Myocyte (in vitro differentiated cells): ENCODE data around the gene BAZ1A. TPM values are rescaled to one million over a fixed set of nuclear protein-coding genes. Genes with fewer than 3 reads are reported as not detected.
"Not testable (repeated sequence)": the region's sequence is repeated elsewhere in the genome, so short reads cannot be mapped to it uniquely, and the experiment has no call there.

ENCODE experiments used
- DNase-seq: peaks from one replicate; pipeline ENCODE4 v3.0.0-alpha.2; 2012; ENCODE audit warnings: low read depth
- total RNA-seq: library from RNA; depleted of rRNA; stranded (reverse); fragments of >200 nt; gene quantifications from 2 replicates; pipeline ENCODE4 v1.2.3, GENCODE V29; 2014

The BAZ1A gene
- total RNA-seq, 1 donor from 2014 or later, result 34.8 TPM

GRCh38 chr14:34785223-34786006, 89.7 kb downstream of the BAZ1A start:
- DNase-seq, result no peak

DNA sequence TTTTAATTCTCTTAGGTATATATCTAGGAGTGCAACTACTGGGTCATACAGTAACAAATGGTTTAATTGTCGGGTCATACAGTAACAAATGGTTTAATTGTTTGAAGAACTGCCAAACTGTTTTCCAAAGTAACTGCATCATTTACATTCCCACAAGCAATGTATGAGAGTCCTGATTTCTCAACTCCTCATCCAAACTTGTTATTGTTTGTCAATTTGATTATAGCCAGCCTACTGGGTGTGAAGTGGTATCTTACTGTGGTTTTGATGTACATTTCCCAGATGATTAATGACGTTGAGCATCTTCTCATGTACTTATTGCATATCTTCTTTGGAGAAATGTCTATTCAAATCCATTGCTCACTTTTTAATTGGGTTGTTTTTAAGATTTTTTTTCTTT, 93.1 kb downstream of the BAZ1A start:
- DNase-seq, result no peak

GRCh38 chr14:34781242-34781641, 93.9 kb downstream of the BAZ1A start:
- no peak for DNase-seq

- no peak for DNase-seq
These were observed 94.5 kb downstream of the BAZ1A start for GRCh38 chr14:34780646-34781045.

GRCh38 chr14:34778744-34779143, 96.4 kb downstream of the BAZ1A start:
- no peak for DNase-seq

DNA sequence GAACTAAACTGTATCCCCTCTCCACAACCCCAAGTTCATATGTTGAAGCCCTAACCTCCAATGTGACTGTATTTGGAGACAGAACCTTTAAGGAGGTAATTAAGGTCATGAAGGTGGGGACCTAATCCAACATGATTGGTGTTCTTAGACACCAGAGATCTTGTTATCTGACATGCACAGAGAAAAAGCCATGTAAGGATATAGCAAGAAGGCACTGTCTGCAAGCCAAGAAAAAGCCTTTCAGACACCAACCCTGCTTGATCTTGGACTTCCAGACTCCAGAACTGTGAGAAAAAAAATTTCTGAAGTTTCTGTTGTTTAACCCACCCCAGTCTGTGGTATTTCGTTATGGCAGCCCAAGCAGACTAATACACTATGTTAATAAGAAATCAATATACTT, 98.5 kb downstream of the BAZ1A start:
- no peak for DNase-seq

GRCh38 chr14:34775922-34776321, 99.2 kb downstream of the BAZ1A start:
- DNase-seq, result no peak

- no peak for DNase-seq
These were observed 99.8 kb downstream of the BAZ1A start for GRCh38 chr14:34775342-34775741.

DNA sequence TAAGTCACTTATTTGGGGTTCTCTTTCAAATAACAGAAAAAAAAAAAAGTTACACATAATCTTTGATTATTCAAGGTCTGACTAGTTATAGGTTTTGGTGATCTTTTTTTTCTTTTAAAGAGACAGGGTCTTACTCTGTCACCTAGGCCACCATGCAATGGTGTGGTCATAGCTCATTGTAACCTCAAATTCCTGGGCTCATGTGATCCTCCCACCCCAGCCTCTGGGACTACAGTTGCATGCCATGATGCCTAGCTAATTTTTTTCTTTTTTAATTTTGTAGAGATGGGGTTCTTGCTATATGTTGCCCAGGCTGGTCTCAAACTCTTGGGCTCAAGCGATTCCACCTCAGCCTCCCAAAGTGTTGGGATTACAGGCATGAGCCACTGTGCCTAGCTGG, 104.3 kb downstream of the BAZ1A start:
- DNase-seq, result peak; percentile 37

- peak; percentile 17 for DNase-seq
These were observed 108.6 kb downstream of the BAZ1A start for GRCh38 chr14:34766606-34767005.

DNA sequence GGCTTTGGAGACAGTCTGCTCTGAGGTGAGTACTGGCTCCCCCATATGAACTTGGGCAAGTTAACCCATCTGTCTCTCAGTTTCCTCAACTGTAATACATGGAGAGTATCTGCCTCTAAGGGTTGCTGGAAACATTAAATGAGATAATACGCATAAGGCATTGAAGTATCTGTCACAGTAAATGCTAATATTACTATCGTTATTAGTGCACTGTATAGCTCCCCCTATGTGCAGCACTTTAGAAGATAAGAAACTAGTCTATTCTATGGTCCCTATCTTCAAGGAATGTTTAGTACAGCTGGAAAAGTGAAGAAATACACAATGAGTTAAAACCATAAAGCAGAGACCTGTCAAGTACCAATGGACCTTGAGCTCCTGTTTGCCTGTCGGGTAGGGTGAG, 109.1 kb downstream of the BAZ1A start:
- DNase-seq, result no peak

- DNase-seq, result no peak
These were observed 119.9 kb downstream of the BAZ1A start for GRCh38 chr14:34755215-34755614.

DNA sequence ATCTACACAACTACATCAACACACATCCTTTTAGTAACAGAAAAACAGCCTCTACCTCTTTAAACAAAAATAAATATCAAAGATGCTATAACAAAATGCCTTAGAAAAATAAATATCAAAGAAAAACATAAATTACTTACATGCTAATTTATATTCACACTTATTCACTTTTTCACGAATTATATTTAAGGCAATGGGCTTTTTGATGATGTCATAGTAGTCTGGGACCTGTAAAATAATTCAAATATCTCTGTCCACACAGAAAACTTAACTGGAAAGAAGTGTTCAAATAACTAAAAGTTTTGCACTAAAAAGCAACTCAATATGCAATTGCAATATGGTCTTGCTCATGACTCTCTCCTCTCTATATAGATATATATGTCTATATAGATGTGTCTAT, 120.5 kb downstream of the BAZ1A start:
- no peak for DNase-seq

DNA sequence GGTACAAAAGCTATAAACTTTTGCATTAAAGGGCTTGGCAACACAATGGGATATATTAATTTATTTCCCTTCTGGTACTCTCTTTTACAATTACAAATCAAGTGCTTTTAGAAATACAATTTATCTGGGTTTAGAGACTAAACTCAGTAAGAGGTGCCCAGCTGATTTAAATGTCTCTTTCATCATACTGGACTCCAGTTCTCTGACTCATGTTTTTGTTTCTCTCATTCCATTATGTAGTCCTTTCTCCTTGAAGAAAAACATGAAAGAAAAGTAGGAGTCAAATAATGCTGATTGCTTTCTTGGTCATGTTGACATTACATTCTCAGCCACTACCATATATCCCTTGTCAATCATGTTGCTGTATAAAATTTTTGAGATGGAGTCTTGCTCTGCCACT, 124.5 kb downstream of the BAZ1A start:
- DNase-seq, result peak; percentile 11

- DNase-seq, result no peak
These were observed 124.9 kb downstream of the BAZ1A start for GRCh38 chr14:34750233-34750632.

GRCh38 chr14:34749408-34749807, 125.8 kb downstream of the BAZ1A start:
- DNase-seq, result no peak

- DNase-seq, result no peak
These were observed 132.7 kb downstream of the BAZ1A start for GRCh38 chr14:34742270-34743115.

DNA sequence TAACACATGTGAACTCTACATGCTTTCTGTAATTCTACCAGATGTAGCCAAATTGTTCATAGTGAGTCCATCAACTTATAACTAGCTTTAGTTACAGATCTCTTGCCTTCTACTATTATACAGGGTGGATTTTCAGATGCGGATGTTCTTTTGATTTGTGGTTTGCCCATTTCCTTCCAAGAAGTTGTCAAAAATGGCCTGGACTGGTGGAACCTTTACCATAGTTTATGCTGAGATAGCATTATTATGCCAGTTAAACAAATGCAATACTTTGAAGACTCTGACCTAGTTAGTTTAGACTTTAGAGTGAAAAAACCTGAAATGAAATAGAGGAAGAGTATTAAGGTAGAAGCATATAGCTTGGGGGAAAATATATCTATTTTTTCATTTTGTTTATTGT, 133.3 kb downstream of the BAZ1A start:
- DNase-seq, result no peak

GRCh38 chr14:34740139-34740538, 135.0 kb downstream of the BAZ1A start:
- DNase-seq, result peak; percentile 16

GRCh38 chr14:34737079-34737478, 138.1 kb downstream of the BAZ1A start:
- DNase-seq, result not testable (repeated sequence)

DNA sequence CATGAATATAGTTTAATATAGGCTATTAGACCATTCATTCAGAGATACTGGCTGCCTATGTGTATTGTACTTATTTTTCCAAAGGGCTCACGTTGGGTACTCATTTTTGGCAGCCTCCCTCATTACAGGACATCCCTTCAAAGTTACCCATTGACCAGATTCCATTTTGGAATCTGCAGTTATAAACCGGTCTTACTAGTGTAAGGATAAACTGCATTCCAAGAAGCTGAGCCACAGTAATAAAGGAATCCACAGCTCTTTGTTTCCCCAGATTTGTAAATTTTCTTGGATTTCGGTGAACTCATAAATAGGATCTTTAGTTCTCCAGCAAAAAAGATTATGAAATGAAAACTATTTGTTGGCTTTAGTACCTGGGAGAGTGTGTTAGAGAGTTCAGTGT, 141.9 kb downstream of the BAZ1A start:
- no peak for DNase-seq

GRCh38 chr14:34732802-34733201, 142.4 kb downstream of the BAZ1A start:
- no peak for DNase-seq

GRCh38 chr14:34723867-34724266, 151.3 kb downstream of the BAZ1A start:
- no peak for DNase-seq
